Measurements from ENCODE around the gene CHRND.

CHRND gene

GRCh38 chr2:232577841-232578240 lies 51.9 kb downstream of the CHRND start:
- no peak for DNase-seq

GRCh38 chr2:232578626-232579025 lies 52.7 kb downstream of the CHRND start:
- DNase-seq = no peak

DNA sequence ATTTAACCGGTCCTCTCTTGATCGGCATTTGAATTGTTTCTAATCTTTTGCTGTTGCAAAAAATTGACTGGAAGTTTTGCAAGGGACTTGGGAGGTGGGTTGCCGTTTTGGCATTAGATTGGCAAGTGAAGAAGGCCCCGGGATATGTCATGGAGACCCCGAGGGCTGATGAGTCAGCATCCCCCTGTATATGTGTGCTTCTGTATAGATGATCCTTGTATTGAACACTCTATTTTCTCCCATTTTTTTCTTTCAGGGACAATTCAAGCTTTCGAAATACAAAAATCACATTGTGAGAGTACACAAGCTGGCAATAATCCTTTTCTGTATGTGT lies 54.7 kb downstream of the CHRND start:
- no peak for DNase-seq

GRCh38 chr2:232581725-232582124 lies 55.8 kb downstream of the CHRND start:
- DNase-seq = no peak

- DNase-seq = no peak
Observed at GRCh38 chr2:232584238-232584637, 58.3 kb downstream of the CHRND start.
